ENCODE measurements around the gene CD40. TPM values are rescaled to one million over a fixed set of nuclear protein-coding genes. Genes with fewer than 3 reads are reported as not detected.

CD40 gene
- total and polyA plus RNA-seq, 10 of the 15 experiments (the other 5 are each of a cell fraction or from before 2014, with no cell fraction given): 40.8 to 193 (median 89.5) TPM

DNA sequence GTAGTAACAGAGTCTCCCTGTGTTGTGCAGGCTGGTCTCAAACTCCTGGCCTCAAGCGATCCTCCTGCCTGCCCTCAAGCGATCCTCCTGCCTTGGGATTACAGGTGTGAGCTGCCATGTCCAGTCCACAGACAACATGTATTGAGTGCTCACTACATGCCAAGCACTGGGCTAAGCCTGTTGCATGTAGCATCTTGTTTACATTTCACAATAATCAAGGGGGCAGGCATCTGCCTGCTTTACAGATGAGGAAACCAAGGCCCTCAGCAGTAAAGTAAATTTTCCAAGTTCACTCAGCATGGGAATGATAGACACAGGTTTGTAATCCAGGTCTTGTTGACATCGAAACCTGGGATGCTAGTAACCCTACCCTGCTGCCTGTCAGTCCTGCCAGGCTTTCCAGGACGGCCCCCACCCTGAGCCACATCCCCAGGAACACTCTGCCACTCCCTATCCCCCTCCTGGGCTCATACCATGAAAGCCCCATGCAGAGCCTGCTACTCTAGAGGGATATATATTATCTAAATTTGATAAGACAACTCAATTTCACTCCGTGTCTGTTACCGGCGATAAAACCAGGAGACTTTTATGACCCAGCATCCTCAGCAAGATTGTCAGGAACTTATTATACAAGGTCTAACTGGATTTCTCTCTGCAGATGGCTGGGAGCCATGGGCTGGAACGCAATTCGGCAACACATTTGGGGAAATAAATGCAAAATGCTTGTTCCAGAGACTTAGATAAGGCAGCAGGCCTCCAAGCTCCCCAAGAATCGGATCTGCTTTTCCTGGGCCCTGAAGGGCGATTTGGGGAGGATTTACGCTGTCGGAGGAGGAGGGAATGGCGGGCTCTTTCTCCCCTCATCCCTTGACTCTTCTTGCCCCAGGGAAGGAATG, 30.4 kb downstream of the CD40 start:
- H3K4me2 ChIP-seq (ENCODE audit: control insufficient read depth, insufficient read depth): no peak overlapping the region
- ChIA-PET RAD21 (ENCODE audit: unreplicated experiment) (no interaction called here), CTCF (interaction anchor here (1.6 kb wide), 1 partner anchor 19 kb away, joined by 6 read pairs; no protein-coding TSS in a partner anchor), SMC1A (ENCODE audit: uncharacterized antibody, unreplicated experiment) (no interaction called here), POLR2A (no interaction called here)
- H3K4me1 ChIP-seq (ENCODE audit: control insufficient read depth, insufficient read depth, low read length): no peaks in the 10 kb centered on the region
- H3K9ac ChIP-seq (ENCODE audit: control insufficient read depth, insufficient read depth, low read length): no peak overlapping the region
- intact Hi-C loops (cut with micrococcal nuclease; ENCODE audit: unreplicated experiment): no loop called here
- no peaks in the 10 kb centered on the region for H3K79me2 ChIP-seq (ENCODE audit: control insufficient read depth, insufficient read depth, low read length)
- H3K27me3 ChIP-seq (replicated peaks in 1 of 2; ENCODE audit: control insufficient read depth in 2 of 2, insufficient read depth in 2 of 2, low read length in 1 of 2): peaks cover 3% of the 10 kb centered on the region in 2 experiments; a peak in 3 of 4 replicates
- no peak overlapping the region for H2AFZ ChIP-seq (ENCODE audit: control insufficient read depth, low read depth, low read length)
- no peaks in the 10 kb centered on the region for H4K20me1 ChIP-seq (ENCODE audit: control insufficient read depth, insufficient read depth)
- no peak overlapping the region for H3K27ac ChIP-seq (ENCODE audit: control insufficient read depth, insufficient read depth)
- in situ Hi-C loops (cut with MboI): no loop called here
- BruUV-seq (replicated peaks): no TSS peak
- no peaks in the 10 kb centered on the region for H3K9me3 ChIP-seq (replicated peaks; ENCODE audit: control insufficient read depth, insufficient read depth, low read length)
- WGBS (ENCODE audit: insufficient coverage, insufficient replicate concordance, low lambda C conversion rate, missing lambda C conversion rate): 38% methylated on average over 14 of the region's 14 CpGs
- FAIRE-seq (no peak), DNase-seq (ENCODE audit: low read depth, low spot score) (no peak), ATAC-seq (no peak)
- no peaks in the 10 kb centered on the region for H3K36me3 ChIP-seq (ENCODE audit: control insufficient read depth in 2 of 2, insufficient read depth in 2 of 2, low read length in 1 of 2)
- H3K4me3 ChIP-seq: no peak overlapping the region
- TF ChIP-seq TBL1XR1 (IDR thresholded peaks at IDR 0.05; ENCODE audit: low read depth, low read length) (no peak), FOXK2 (IDR thresholded peaks at IDR 0.05) (no peak), SPI1 (IDR thresholded peaks at IDR 0.05; ENCODE audit: borderline replicate concordance, insufficient read depth, low read depth, low read length) (no peak), ZNF274 (IDR thresholded peaks at IDR 0.05; ENCODE audit: insufficient read depth, insufficient read length) (no peak), NBN (IDR thresholded peaks at IDR 0.05) (no peak), SUPT20H (IDR thresholded peaks at IDR 0.05; ENCODE audit: borderline replicate concordance, control insufficient read depth, low read depth, low read length) (no peak), CEBPB (IDR thresholded peaks at IDR 0.05; ENCODE audit: borderline replicate concordance in 1 of 2, low read depth in 2 of 2, low read length in 2 of 2) (no peak), CREB1 (IDR thresholded peaks at IDR 0.05; ENCODE audit: low read depth) (no peak)
- TF ChIP-seq, protein P1, sequence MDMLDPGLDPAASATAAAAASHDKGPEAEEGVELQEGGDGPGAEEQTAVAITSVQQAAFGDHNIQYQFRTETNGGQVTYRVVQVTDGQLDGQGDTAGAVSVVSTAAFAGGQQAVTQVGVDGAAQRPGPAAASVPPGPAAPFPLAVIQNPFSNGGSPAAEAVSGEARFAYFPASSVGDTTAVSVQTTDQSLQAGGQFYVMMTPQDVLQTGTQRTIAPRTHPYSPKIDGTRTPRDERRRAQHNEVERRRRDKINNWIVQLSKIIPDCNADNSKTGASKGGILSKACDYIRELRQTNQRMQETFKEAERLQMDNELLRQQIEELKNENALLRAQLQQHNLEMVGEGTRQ (IDR thresholded peaks at IDR 0.05; ENCODE audit: borderline replicate concordance, low read depth, low read length): no peak
- TF ChIP-seq, protein P2, sequence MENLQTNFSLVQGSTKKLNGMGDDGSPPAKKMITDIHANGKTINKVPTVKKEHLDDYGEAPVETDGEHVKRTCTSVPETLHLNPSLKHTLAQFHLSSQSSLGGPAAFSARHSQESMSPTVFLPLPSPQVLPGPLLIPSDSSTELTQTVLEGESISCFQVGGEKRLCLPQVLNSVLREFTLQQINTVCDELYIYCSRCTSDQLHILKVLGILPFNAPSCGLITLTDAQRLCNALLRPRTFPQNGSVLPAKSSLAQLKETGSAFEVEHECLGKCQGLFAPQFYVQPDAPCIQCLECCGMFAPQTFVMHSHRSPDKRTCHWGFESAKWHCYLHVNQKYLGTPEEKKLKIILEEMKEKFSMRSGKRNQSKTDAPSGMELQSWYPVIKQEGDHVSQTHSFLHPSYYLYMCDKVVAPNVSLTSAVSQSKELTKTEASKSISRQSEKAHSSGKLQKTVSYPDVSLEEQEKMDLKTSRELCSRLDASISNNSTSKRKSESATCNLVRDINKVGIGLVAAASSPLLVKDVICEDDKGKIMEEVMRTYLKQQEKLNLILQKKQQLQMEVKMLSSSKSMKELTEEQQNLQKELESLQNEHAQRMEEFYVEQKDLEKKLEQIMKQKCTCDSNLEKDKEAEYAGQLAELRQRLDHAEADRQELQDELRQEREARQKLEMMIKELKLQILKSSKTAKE (IDR thresholded peaks at IDR 0.05; ENCODE audit: low read depth, poor library complexity, severe bottlenecking): no peak
- TF ChIP-seq, protein P3, sequence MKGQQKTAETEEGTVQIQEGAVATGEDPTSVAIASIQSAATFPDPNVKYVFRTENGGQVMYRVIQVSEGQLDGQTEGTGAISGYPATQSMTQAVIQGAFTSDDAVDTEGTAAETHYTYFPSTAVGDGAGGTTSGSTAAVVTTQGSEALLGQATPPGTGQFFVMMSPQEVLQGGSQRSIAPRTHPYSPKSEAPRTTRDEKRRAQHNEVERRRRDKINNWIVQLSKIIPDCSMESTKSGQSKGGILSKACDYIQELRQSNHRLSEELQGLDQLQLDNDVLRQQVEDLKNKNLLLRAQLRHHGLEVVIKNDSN (IDR thresholded peaks at IDR 0.05; ENCODE audit: borderline replicate concordance, extremely low read length, insufficient read depth, low read depth, low read length): no peak
- TF ChIP-seq, protein P4, sequence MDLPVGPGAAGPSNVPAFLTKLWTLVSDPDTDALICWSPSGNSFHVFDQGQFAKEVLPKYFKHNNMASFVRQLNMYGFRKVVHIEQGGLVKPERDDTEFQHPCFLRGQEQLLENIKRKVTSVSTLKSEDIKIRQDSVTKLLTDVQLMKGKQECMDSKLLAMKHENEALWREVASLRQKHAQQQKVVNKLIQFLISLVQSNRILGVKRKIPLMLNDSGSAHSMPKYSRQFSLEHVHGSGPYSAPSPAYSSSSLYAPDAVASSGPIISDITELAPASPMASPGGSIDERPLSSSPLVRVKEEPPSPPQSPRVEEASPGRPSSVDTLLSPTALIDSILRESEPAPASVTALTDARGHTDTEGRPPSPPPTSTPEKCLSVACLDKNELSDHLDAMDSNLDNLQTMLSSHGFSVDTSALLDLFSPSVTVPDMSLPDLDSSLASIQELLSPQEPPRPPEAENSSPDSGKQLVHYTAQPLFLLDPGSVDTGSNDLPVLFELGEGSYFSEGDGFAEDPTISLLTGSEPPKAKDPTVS (IDR thresholded peaks at IDR 0.05; ENCODE audit: low read depth, low read length): no peak
- TF ChIP-seq, protein P5, sequence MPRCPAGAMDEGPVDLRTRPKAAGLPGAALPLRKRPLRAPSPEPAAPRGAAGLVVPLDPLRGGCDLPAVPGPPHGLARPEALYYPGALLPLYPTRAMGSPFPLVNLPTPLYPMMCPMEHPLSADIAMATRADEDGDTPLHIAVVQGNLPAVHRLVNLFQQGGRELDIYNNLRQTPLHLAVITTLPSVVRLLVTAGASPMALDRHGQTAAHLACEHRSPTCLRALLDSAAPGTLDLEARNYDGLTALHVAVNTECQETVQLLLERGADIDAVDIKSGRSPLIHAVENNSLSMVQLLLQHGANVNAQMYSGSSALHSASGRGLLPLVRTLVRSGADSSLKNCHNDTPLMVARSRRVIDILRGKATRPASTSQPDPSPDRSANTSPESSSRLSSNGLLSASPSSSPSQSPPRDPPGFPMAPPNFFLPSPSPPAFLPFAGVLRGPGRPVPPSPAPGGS (IDR thresholded peaks at IDR 0.05; ENCODE audit: borderline replicate concordance, insufficient read depth, low read depth, low read length, poor library complexity, severe bottlenecking): no peak

Measured in GM12878 (cell line).